Gastrocnemius medialis (tissue), 4 donors: ENCODE data around the gene NRG2.

ENCODE experiments used
- CTCF ChIP-seq, 5 experiments: fragments of 450-650 bp in 3 of 5; fragments of 200-600 bp in 2 of 5; sonication (generic) in 2 of 5; IDR thresholded peaks in 4 of 5; conservative IDR thresholded peaks in 1 of 5; 1 replicate in 4 of 5; 2 replicates in 1 of 5; pipeline ENCODE4 v1.5.1; 2016 to 2019; ENCODE audit warnings: antibody characterized with exemption in 5 of 5, mild to moderate bottlenecking in 3 of 5, moderate library complexity in 3 of 5
- POLR2A ChIP-seq, 2 donors: fragments of 450-650 bp; IDR thresholded peaks; one replicate each; pipeline ENCODE4 v1.6.1; 2017; ENCODE audit warnings: antibody characterized with exemption in 2 of 2, mild to moderate bottlenecking in 2 of 2, moderate library complexity in 2 of 2

GRCh38 chr5:140010798-140011197 is 32.3 kb downstream of the NRG2 start:
- no peak for TF ChIP-seq CTCF (IDR thresholded peaks at IDR 0.05 in 4 of 5, conservative IDR thresholded peaks at IDR 0.05 in 1 of 5)
- TF ChIP-seq POLR2A (IDR thresholded peaks at IDR 0.05) = no peak
